Measurements from ENCODE around the gene STRADB. TPM values are rescaled to one million over a fixed set of nuclear protein-coding genes. Genes with fewer than 3 reads are reported as not detected.

STRADB gene
- total RNA-seq, 1 donor from 2014 or later, result 23.3 TPM

GRCh38 chr2:201413143-201413542 lies 38.4 kb upstream of the STRADB start:
- DNase-seq, result no peak
- peaks cover 15% of the 10 kb centered on the region for H3K36me3 Mint-ChIP-seq (ENCODE audit: low read depth)
- intact Hi-C loops (cut with micrococcal nuclease), result loop anchor here (2.0 kb wide), 1 partner anchor 38 kb away; the partner anchor contains the start of genes STRADB and TRAK2
- H3K27ac Mint-ChIP-seq, result no peak overlapping the region
- H3K9me3 Mint-ChIP-seq, result no peaks in the 10 kb centered on the region
- TF ChIP-seq, protein P1, sequence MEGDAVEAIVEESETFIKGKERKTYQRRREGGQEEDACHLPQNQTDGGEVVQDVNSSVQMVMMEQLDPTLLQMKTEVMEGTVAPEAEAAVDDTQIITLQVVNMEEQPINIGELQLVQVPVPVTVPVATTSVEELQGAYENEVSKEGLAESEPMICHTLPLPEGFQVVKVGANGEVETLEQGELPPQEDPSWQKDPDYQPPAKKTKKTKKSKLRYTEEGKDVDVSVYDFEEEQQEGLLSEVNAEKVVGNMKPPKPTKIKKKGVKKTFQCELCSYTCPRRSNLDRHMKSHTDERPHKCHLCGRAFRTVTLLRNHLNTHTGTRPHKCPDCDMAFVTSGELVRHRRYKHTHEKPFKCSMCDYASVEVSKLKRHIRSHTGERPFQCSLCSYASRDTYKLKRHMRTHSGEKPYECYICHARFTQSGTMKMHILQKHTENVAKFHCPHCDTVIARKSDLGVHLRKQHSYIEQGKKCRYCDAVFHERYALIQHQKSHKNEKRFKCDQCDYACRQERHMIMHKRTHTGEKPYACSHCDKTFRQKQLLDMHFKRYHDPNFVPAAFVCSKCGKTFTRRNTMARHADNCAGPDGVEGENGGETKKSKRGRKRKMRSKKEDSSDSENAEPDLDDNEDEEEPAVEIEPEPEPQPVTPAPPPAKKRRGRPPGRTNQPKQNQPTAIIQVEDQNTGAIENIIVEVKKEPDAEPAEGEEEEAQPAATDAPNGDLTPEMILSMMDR (IDR thresholded peaks at IDR 0.05), result no peak
- no peaks in the 10 kb centered on the region for H3K27me3 Mint-ChIP-seq
- no peak for ATAC-seq (ENCODE audit: low read depth)
- no peak overlapping the region for H3K4me3 Mint-ChIP-seq
- ChIA-PET CTCF (no interaction called here), POLR2A (interaction anchor here (0.6 to 2.5 kb wide), 2 partner anchors 9 to 38 kb away, joined by 7 to 13 read pairs; partner anchors contain the start of genes STRADB and TRAK2)
- peaks cover 21% of the 10 kb centered on the region for H3K4me1 Mint-ChIP-seq

- POLR2A ChIA-PET, result interaction anchor here (0.6 to 2.5 kb wide), 2 partner anchors 38 to 549 kb away, joined by 3 to 13 read pairs; partner anchors contain the start of genes CLK1, STRADB and TRAK2
- no peak overlapping the region for H3K4me3 Mint-ChIP-seq
These were observed 38.0 kb upstream of the STRADB start for GRCh38 chr2:201413552-201413951.

DNA sequence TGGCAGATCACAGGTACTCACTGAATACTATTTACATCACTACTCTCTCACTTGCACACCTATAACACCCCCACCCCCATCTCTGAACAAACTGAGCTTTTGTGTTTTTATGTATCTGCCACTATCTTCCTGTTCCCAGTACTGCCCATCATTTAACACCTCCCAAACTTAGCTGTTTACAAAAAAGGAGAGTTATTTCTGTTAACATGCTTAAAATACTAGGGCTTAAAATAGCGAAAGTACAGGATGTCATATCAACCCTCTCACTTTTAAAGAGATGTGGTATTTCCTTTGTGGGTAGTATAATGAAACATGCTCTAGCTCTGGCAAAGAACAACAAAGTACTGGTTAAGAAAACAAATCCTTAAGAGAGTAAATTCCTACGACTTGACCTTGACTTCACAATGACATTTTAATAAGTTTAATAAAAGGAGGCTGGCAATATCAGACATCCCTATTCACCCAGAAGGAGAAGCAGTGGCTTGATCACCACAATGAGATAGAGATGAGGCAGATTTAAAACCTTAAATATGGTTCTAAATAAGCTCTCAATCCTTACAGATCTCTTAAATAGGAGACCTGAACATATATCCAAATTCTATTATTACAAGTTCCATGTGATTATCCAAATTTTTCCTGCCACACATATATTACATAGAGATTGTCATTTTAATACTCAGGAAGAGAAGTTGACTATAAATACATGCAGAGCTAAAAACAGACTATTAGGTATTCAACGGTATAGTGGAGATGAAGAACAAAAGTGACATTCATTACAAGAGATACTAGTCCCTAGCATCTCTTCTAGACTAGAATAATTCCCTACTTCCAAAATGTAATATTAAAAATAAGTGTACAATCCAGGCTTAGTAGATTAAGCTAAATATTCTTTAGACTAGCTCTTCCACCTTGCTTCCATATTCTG lies 37.2 kb upstream of the STRADB start:
- no peak for DNase-seq
- Mint-ChIP-seq H3K4me1 (peaks cover 27% of the 10 kb centered on the region), H3K4me3 (no peak overlapping the region), H3K27ac (no peak overlapping the region), H3K9me3 (no peaks in the 10 kb centered on the region), H3K36me3 (ENCODE audit: low read depth) (peaks cover 22% of the 10 kb centered on the region), H3K27me3 (no peaks in the 10 kb centered on the region)
- intact Hi-C loops (cut with micrococcal nuclease), result no loop called here
- TF ChIP-seq, protein P1 (IDR thresholded peaks at IDR 0.05), result no peak
- ATAC-seq (ENCODE audit: low read depth), result peak; percentile 49
- ChIA-PET CTCF (no interaction called here), POLR2A (interaction anchor here (0.6 to 2.5 kb wide), 3 partner anchors 26 to 550 kb away, joined by 3 to 13 read pairs (median 3); partner anchors contain the start of genes CLK1, STRADB and TRAK2)

More at GRCh38 chr2:201413552-201413951, 38.0 kb upstream of the STRADB start:
- CTCF ChIA-PET, result no interaction called here
- DNase-seq (no peak), ATAC-seq (ENCODE audit: low read depth) (no peak)
- Mint-ChIP-seq H3K27me3 (no peaks in the 10 kb centered on the region), H3K27ac (no peak overlapping the region), H3K9me3 (no peaks in the 10 kb centered on the region), H3K4me1 (peaks cover 21% of the 10 kb centered on the region), H3K36me3 (ENCODE audit: low read depth) (peaks cover 15% of the 10 kb centered on the region)
- TF ChIP-seq, protein P1 (IDR thresholded peaks at IDR 0.05), result no peak
- intact Hi-C loops (cut with micrococcal nuclease), result loop anchor here (2.0 kb wide), 1 partner anchor 37 kb away; the partner anchor contains the start of genes STRADB and TRAK2

GRCh38 chr2:201415149-201415548 lies 36.4 kb upstream of the STRADB start:
- H3K27ac Mint-ChIP-seq, result no peak overlapping the region
- peaks cover 29% of the 10 kb centered on the region for H3K4me1 Mint-ChIP-seq
- H3K27me3 Mint-ChIP-seq, result no peaks in the 10 kb centered on the region
- POLR2A ChIA-PET, result interaction anchor here (1.1 to 2.5 kb wide), 2 partner anchors 25 to 36 kb away, joined by 3 to 13 read pairs; partner anchors contain the start of genes STRADB and TRAK2
- CTCF ChIA-PET, result no interaction called here
- TF ChIP-seq, protein P1 (IDR thresholded peaks at IDR 0.05), result no peak
- intact Hi-C loops (cut with micrococcal nuclease), result no loop called here
- ATAC-seq (ENCODE audit: low read depth), result no peak
- H3K4me3 Mint-ChIP-seq, result no peak overlapping the region
- DNase-seq, result no peak
- peaks cover 29% of the 10 kb centered on the region for H3K36me3 Mint-ChIP-seq (ENCODE audit: low read depth)
- H3K9me3 Mint-ChIP-seq, result no peaks in the 10 kb centered on the region

Measured in activated B cell treated with CpG ODN at 0.5 μM for 24 hours (primary cell).